Activated CD8-positive, alpha-beta memory T cell treated with anti-CD3 and anti-CD28 coated beads for 1 hour (primary cell): ENCODE measurements around the gene DLG5.

Experiments
- DNase-seq, 2 donors: peaks; one replicate each; pipeline ENCODE4 v3.0.0-alpha.2; 2020; ENCODE audit warnings: low read depth in 1 of 2; ENCODE audit errors: extremely low read depth in 1 of 2

The DLG5 gene

GRCh38 chr10:77799352-77799751 is 127.2 kb downstream of the DLG5 start:
- DNase-seq, result no peak

GRCh38 chr10:77798940-77799339 is 127.6 kb downstream of the DLG5 start:
- DNase-seq, result no peak

- no peak for DNase-seq
Measured at GRCh38 chr10:77796311-77796915, 130.1 kb downstream of the DLG5 start.

GRCh38 chr10:77795426-77796055 is 131.0 kb downstream of the DLG5 start:
- no peak for DNase-seq

GRCh38 chr10:77794256-77795142 is 132.1 kb downstream of the DLG5 start:
- no peak for DNase-seq

GRCh38 chr10:77793831-77794230 is 132.7 kb downstream of the DLG5 start:
- no peak for DNase-seq

- no peak for DNase-seq
Measured at GRCh38 chr10:77792155-77792554, 134.4 kb downstream of the DLG5 start.

GRCh38 chr10:77791506-77791905 is 135.0 kb downstream of the DLG5 start:
- DNase-seq, result no peak

GRCh38 chr10:77789861-77790260 is 136.7 kb downstream of the DLG5 start:
- no peak for DNase-seq

- no peak for DNase-seq
Measured at GRCh38 chr10:77789016-77789415, 137.5 kb downstream of the DLG5 start.

- no peak for DNase-seq
Measured at GRCh38 chr10:77788496-77789010, 138.0 kb downstream of the DLG5 start.

GRCh38 chr10:77787440-77787839 is 139.1 kb downstream of the DLG5 start:
- DNase-seq, result no peak

GRCh38 chr10:77784856-77785255 is 141.7 kb downstream of the DLG5 start:
- no peak for DNase-seq

GRCh38 chr10:77782328-77783061 is 144.1 kb downstream of the DLG5 start:
- no peak for DNase-seq

- DNase-seq, result no peak
Measured at GRCh38 chr10:77781451-77782327, 144.9 kb downstream of the DLG5 start.

GRCh38 chr10:77780180-77780579 is 146.4 kb downstream of the DLG5 start:
- no peak for DNase-seq

GRCh38 chr10:77776487-77776886 is 150.1 kb downstream of the DLG5 start:
- no peak for DNase-seq

- DNase-seq, result no peak
Measured at GRCh38 chr10:77774940-77775391, 151.6 kb downstream of the DLG5 start.

- no peak for DNase-seq
Measured at GRCh38 chr10:77773631-77774426, 152.7 kb downstream of the DLG5 start.
